KOPT-K1 (cell line): ENCODE measurements around the gene CCL19.
"Not testable (repeated sequence)": the region's sequence is repeated elsewhere in the genome, so short reads cannot be mapped to it uniquely, and the experiment has no call there.

Experiments used
- H3K27ac ChIP-seq: fragments of 200-600 bp; sonication (generic); 2 replicates; pipeline ENCODE4 v1.5.1; 2016; ENCODE audit warnings: antibody characterized with exemption, mild to moderate bottlenecking, low read depth, low read length; ENCODE audit not compliant: poor library complexity, severe bottlenecking
- H3K36me3 ChIP-seq: fragments of 200-600 bp; sonication (generic); 2 replicates; pipeline ENCODE4 v1.5.1; 2017; ENCODE audit warnings: antibody characterized with exemption, mild to moderate bottlenecking, low read length, moderate library complexity; ENCODE audit not compliant: insufficient read depth
- H3K9me3 ChIP-seq: fragments of 200-600 bp; sonication (generic); 2 replicates; pipeline ENCODE4 v1.5.1; 2017; ENCODE audit warnings: antibody characterized with exemption, low read length, mild to moderate bottlenecking; ENCODE audit not compliant: insufficient read depth, poor library complexity, severe bottlenecking

CCL19 gene

GRCh38 chr9:34690983-34691935, at the start of gene CCL19:
TSS of gene CCL19 (minus strand) at chr9:34691276. CDS start at chr9:34691139, 137 bp downstream.
- Histone ChIP-seq H3K27ac (no peak within 1 kb of the TSS), H3K36me3 (no peaks in the 10 kb centered on the region), H3K9me3 (no peaks in the 10 kb centered on the region)

GRCh38 chr9:34740176-34740575, 49.1 kb upstream of the CCL19 start:
- H3K36me3 ChIP-seq, H3K27ac ChIP-seq, H3K9me3 ChIP-seq: not testable (repeated sequence)

GRCh38 chr9:34737677-34738260, 46.7 kb upstream of the CCL19 start:
- Histone ChIP-seq H3K27ac (no peak overlapping the region), H3K9me3 (no peaks in the 10 kb centered on the region), H3K36me3 (no peaks in the 10 kb centered on the region)

- Histone ChIP-seq H3K27ac (no peak overlapping the region), H3K9me3 (no peaks in the 10 kb centered on the region), H3K36me3 (no peaks in the 10 kb centered on the region)
Observed at GRCh38 chr9:34734720-34735119, 43.6 kb upstream of the CCL19 start.

GRCh38 chr9:34732886-34733285, 41.8 kb upstream of the CCL19 start:
- Histone ChIP-seq H3K36me3 (no peaks in the 10 kb centered on the region), H3K27ac (no peak overlapping the region), H3K9me3 (no peaks in the 10 kb centered on the region)

- Histone ChIP-seq H3K27ac (no peak overlapping the region), H3K36me3 (no peaks in the 10 kb centered on the region), H3K9me3 (no peaks in the 10 kb centered on the region)
Observed at GRCh38 chr9:34732478-34732877, 41.4 kb upstream of the CCL19 start.

- no peak overlapping the region for H3K27ac ChIP-seq
- H3K9me3 ChIP-seq = no peaks in the 10 kb centered on the region
- H3K36me3 ChIP-seq = no peaks in the 10 kb centered on the region
Observed at GRCh38 chr9:34723141-34723540, 32.1 kb upstream of the CCL19 start.

GRCh38 chr9:34719769-34720025, 28.6 kb upstream of the CCL19 start:
- not testable (repeated sequence) for H3K27ac ChIP-seq, H3K36me3 ChIP-seq, H3K9me3 ChIP-seq

- no peaks in the 10 kb centered on the region for H3K9me3 ChIP-seq
- no peaks in the 10 kb centered on the region for H3K36me3 ChIP-seq
- H3K27ac ChIP-seq = no peak overlapping the region
Observed at GRCh38 chr9:34719021-34719768, 28.1 kb upstream of the CCL19 start.

GRCh38 chr9:34717996-34718614, 27.0 kb upstream of the CCL19 start:
- H3K9me3 ChIP-seq = no peaks in the 10 kb centered on the region
- no peaks in the 10 kb centered on the region for H3K36me3 ChIP-seq

GRCh38 chr9:34716711-34717110, 25.6 kb upstream of the CCL19 start:
- Histone ChIP-seq H3K27ac (no peak overlapping the region), H3K9me3 (no peaks in the 10 kb centered on the region), H3K36me3 (no peaks in the 10 kb centered on the region)

More at GRCh38 chr9:34717996-34718614, 27.0 kb upstream of the CCL19 start:
- H3K27ac ChIP-seq = no peak overlapping the region

- Histone ChIP-seq H3K27ac (no peak overlapping the region), H3K9me3 (no peaks in the 10 kb centered on the region), H3K36me3 (no peaks in the 10 kb centered on the region)
Observed at GRCh38 chr9:34715639-34716215, 24.7 kb upstream of the CCL19 start.

- H3K27ac ChIP-seq = no peak overlapping the region
- no peaks in the 10 kb centered on the region for H3K9me3 ChIP-seq
- no peaks in the 10 kb centered on the region for H3K36me3 ChIP-seq
Observed at GRCh38 chr9:34714007-34714406, 22.9 kb upstream of the CCL19 start.

- Histone ChIP-seq H3K9me3 (no peaks in the 10 kb centered on the region), H3K27ac (no peak overlapping the region), H3K36me3 (no peaks in the 10 kb centered on the region)
Observed at GRCh38 chr9:34712140-34712539, 21.1 kb upstream of the CCL19 start.

GRCh38 chr9:34710023-34710422, 18.9 kb upstream of the CCL19 start, which contains the start of gene CCL21:
TSS of gene CCL21 (minus strand) at chr9:34710136. CDS start at chr9:34710066, 70 bp downstream.
- Histone ChIP-seq H3K27ac (no peak within 1 kb of the TSS), H3K36me3 (no peaks in the 10 kb centered on the region), H3K9me3 (no peaks in the 10 kb centered on the region)
